BJ (cell line): Measurements from ENCODE around the gene USH2A. TPM values are rescaled to one million over a fixed set of nuclear protein-coding genes. Genes with fewer than 3 reads are reported as not detected.

ENCODE experiments used
- CTCF ChIA-PET: fragments of 350-600 bp; formaldehyde crosslinking; extraction: SDS; loops from one replicate; lab custom pipeline; 2021; ENCODE audit warnings: antibody characterized with exemption, inconsistent platforms; lab: Yijun Ruan, JAX
- POLR2A ChIA-PET: fragments of 300-600 bp; sonication (Branson Sonifier 250); formaldehyde crosslinking; extraction: SDS; loops from one replicate; lab custom pipeline; 2021; ENCODE audit warnings: antibody characterized with exemption; lab: Charles Lee
- DNase-seq: peaks from one replicate; pipeline ENCODE4 v3.0.0-alpha.2; 2011; ENCODE audit warnings: low read depth
- H3K27me3 ChIP-seq: 2 replicates; pipeline ENCODE4 v1.6.0; 2011; ENCODE audit warnings: low read length; ENCODE audit not compliant: control insufficient read depth, insufficient read depth
- H3K36me3 ChIP-seq: 2 replicates; pipeline ENCODE4 v1.5.1; 2011; ENCODE audit warnings: low read length; ENCODE audit not compliant: control insufficient read depth, insufficient read depth
- H3K4me3 ChIP-seq: 2 replicates; pipeline ENCODE4 v1.5.1; 2011; ENCODE audit warnings: low read depth, mild to moderate bottlenecking, control low read depth, low read length
- CTCF ChIP-seq: IDR thresholded peaks from 2 replicates; pipeline ENCODE4 v1.5.1; 2011; ENCODE audit warnings: low read depth, mild to moderate bottlenecking, control low read depth, inconsistent platforms, low read length, moderate library complexity; ENCODE audit not compliant: insufficient read depth
- polyA plus RNA-seq: library from polyadenylated mRNA; depleted of rRNA; stranded (reverse); fragments of >200 nt; gene quantifications from 2 replicates; pipeline ENCODE4 v1.2.3, GENCODE V29; 2011

The USH2A gene
- polyA plus RNA-seq, 1 experiment = under 0.01 TPM

- Histone ChIP-seq H3K36me3 (no peaks in the 10 kb centered on the region), H3K4me3 (no peak overlapping the region), H3K27me3 (peaks cover 3% of the 10 kb centered on the region)
- ChIA-PET CTCF (interaction anchor here (0.6 kb wide), 1 partner anchor 296 kb away, joined by 3 read pairs; no protein-coding TSS in a partner anchor), POLR2A (no interaction called here)
- DNase-seq = no peak
- no peak for TF ChIP-seq CTCF
Observed at GRCh38 chr1:215677112-215677511, 746.1 kb downstream of the USH2A start.

GRCh38 chr1:215673943-215674342 is 749.3 kb downstream of the USH2A start:
- peaks cover 1% of the 10 kb centered on the region for H3K27me3 ChIP-seq
- POLR2A ChIA-PET = no interaction called here
- no peak for TF ChIP-seq CTCF
- no peak for DNase-seq
- no peaks in the 10 kb centered on the region for H3K36me3 ChIP-seq
- no peak overlapping the region for H3K4me3 ChIP-seq
- CTCF ChIA-PET = interaction anchor here (1.2 to 2.0 kb wide), 2 partner anchors 18 to 548 kb away, joined by 3 to 4 read pairs; no protein-coding TSS in a partner anchor

- CTCF ChIA-PET = interaction anchor here (0.7 to 2.0 kb wide), 3 partner anchors 11 to 557 kb away, joined by 3 to 6 read pairs (median 4); no protein-coding TSS in a partner anchor
- no peak for DNase-seq
- TF ChIP-seq CTCF = no peak
Observed at GRCh38 chr1:215672482-215672881, 750.8 kb downstream of the USH2A start.

GRCh38 chr1:215669806-215670491 is 753.3 kb downstream of the USH2A start:
- Histone ChIP-seq H3K4me3 (no peak overlapping the region), H3K36me3 (no peaks in the 10 kb centered on the region), H3K27me3 (no peaks in the 10 kb centered on the region)
- DNase-seq = no peak
- no peak for TF ChIP-seq CTCF
- POLR2A ChIA-PET = no interaction called here
- CTCF ChIA-PET = no interaction called here

More at GRCh38 chr1:215672482-215672881, 750.8 kb downstream of the USH2A start:
- POLR2A ChIA-PET = interaction anchor here (0.5 kb wide), 1 partner anchor 103 kb away, joined by 5 read pairs; no protein-coding TSS in a partner anchor
- Histone ChIP-seq H3K36me3 (no peaks in the 10 kb centered on the region), H3K27me3 (no peaks in the 10 kb centered on the region; the same call in 1 of the 2 replicates), H3K4me3 (no peak overlapping the region)

- POLR2A ChIA-PET = no interaction called here
Observed at GRCh38 chr1:215667761-215668160, 755.5 kb downstream of the USH2A start.

More at GRCh38 chr1:215667761-215668160, 755.5 kb downstream of the USH2A start:
- no peak for TF ChIP-seq CTCF
- Histone ChIP-seq H3K36me3 (no peaks in the 10 kb centered on the region), H3K4me3 (no peak overlapping the region), H3K27me3 (no peaks in the 10 kb centered on the region)
- DNase-seq = no peak
- CTCF ChIA-PET = no interaction called here
